Astrocyte (in vitro differentiated cells and primary cell): ENCODE measurements around the gene EXOC4. TPM values are rescaled to one million over a fixed set of nuclear protein-coding genes. Genes with fewer than 3 reads are reported as not detected.

Experiments used
- DNase-seq: peaks from one replicate; pipeline ENCODE4 v3.0.0-alpha.2; 2010; ENCODE audit warnings: low read depth
- FAIRE-seq: peaks from 2 replicates; lab custom pipeline; 2011; peaks lifted over from hg19 to GRCh38; lab: Jason Lieb, UNC
- H2AFZ ChIP-seq: 2 replicates; pipeline ENCODE4 v1.6.0; 2012; ENCODE audit warnings: low read depth, low read length, inconsistent platforms
- H3K27ac ChIP-seq: 2 replicates; pipeline ENCODE4 v1.5.1; 2011; ENCODE audit warnings: low read depth, low read length, inconsistent platforms
- H3K27me3 ChIP-seq: 2 replicates; pipeline ENCODE4 v1.6.0; 2011; ENCODE audit warnings: low read length, inconsistent platforms; ENCODE audit not compliant: insufficient read depth
- H3K36me3 ChIP-seq: 2 replicates; pipeline ENCODE4 v1.5.1; 2011; ENCODE audit warnings: low read length, inconsistent platforms; ENCODE audit not compliant: insufficient read depth
- H3K4me1 ChIP-seq: 2 replicates; pipeline ENCODE4 v1.5.1; 2011; ENCODE audit warnings: low read length, inconsistent platforms; ENCODE audit not compliant: insufficient read depth
- H3K4me2 ChIP-seq: 2 replicates; pipeline ENCODE4 v1.6.0; 2012; ENCODE audit warnings: low read length, inconsistent platforms
- H3K4me3 ChIP-seq: 2 replicates; pipeline ENCODE4 v1.5.1; 2011; ENCODE audit warnings: low read depth, mild to moderate bottlenecking, low read length, inconsistent platforms; ENCODE audit not compliant: insufficient read depth
- H3K79me2 ChIP-seq: 2 replicates; pipeline ENCODE4 v1.6.0; 2012; ENCODE audit warnings: mild to moderate bottlenecking, low read length, inconsistent platforms; ENCODE audit not compliant: insufficient read depth
- H3K9ac ChIP-seq: 2 replicates; pipeline ENCODE4 v1.6.0; 2012; ENCODE audit warnings: mild to moderate bottlenecking, low read length, inconsistent platforms
- H3K9me3 ChIP-seq: 2 replicates; pipeline ENCODE4 v1.5.1; 2012; ENCODE audit warnings: low read depth, mild to moderate bottlenecking, low read length, inconsistent platforms; ENCODE audit not compliant: insufficient read depth
- H4K20me1 ChIP-seq: 2 replicates; pipeline ENCODE4 v1.6.0; 2012; ENCODE audit warnings: low read length, inconsistent platforms; ENCODE audit not compliant: insufficient read depth
- H3K27ac Mint-ChIP-seq: one replicate; pipeline ENCODE4 v1.8.0; 2021; ENCODE audit warnings: mild to moderate bottlenecking, mixed read lengths; ENCODE audit not compliant: unreplicated experiment
- H3K27me3 Mint-ChIP-seq: one replicate; pipeline ENCODE4 v1.8.0; 2021; ENCODE audit warnings: low read depth, mixed read lengths; ENCODE audit not compliant: unreplicated experiment
- H3K36me3 Mint-ChIP-seq: one replicate; pipeline ENCODE4 v1.8.0; 2021; ENCODE audit warnings: low read depth, mixed read lengths; ENCODE audit not compliant: unreplicated experiment
- H3K4me1 Mint-ChIP-seq: one replicate; pipeline ENCODE4 v1.8.0; 2021; ENCODE audit warnings: low read depth, mixed read lengths; ENCODE audit not compliant: unreplicated experiment
- H3K4me3 Mint-ChIP-seq: one replicate; pipeline ENCODE4 v1.8.0; 2021; ENCODE audit warnings: mild to moderate bottlenecking, moderate library complexity, mixed read lengths; ENCODE audit not compliant: unreplicated experiment
- H3K9me3 Mint-ChIP-seq: one replicate; pipeline ENCODE4 v1.8.0; 2021; ENCODE audit warnings: mild to moderate bottlenecking, mixed read lengths; ENCODE audit not compliant: unreplicated experiment
- CTCF ChIP-seq: IDR thresholded peaks from 2 replicates; pipeline ENCODE4 v1.5.1; 2011; ENCODE audit warnings: low read depth, mild to moderate bottlenecking, inconsistent platforms, low read length, moderate library complexity; ENCODE audit not compliant: insufficient read depth
- EZH2 ChIP-seq: IDR thresholded peaks from 2 replicates; pipeline ENCODE4 v1.6.1; 2012; ENCODE audit warnings: mild to moderate bottlenecking, low read length, inconsistent platforms; ENCODE audit not compliant: insufficient read depth
- total RNA-seq: library from RNA; stranded (reverse); gene quantifications from 2 replicates; pipeline ENCODE4 v1.2.1, GENCODE V29; 2021

Gene EXOC4
- total RNA-seq, 1 donor from 2014 or later: 57.5 TPM

- H3K9ac ChIP-seq: no peak overlapping the region
- H2AFZ ChIP-seq: no peak overlapping the region
- no peak overlapping the region for H3K4me3 Mint-ChIP-seq
- H3K27me3 Mint-ChIP-seq: no peaks in the 10 kb centered on the region
- no peak for FAIRE-seq
- H3K9me3 ChIP-seq: no peaks in the 10 kb centered on the region
- no peaks in the 10 kb centered on the region for H3K36me3 ChIP-seq
- peaks cover 4% of the 10 kb centered on the region for H3K4me1 Mint-ChIP-seq
- H3K9me3 Mint-ChIP-seq: no peaks in the 10 kb centered on the region
- no peak for DNase-seq
- peaks cover 4% of the 10 kb centered on the region for H4K20me1 ChIP-seq
- H3K4me1 ChIP-seq: peaks cover 7% of the 10 kb centered on the region
- no peaks in the 10 kb centered on the region for H3K79me2 ChIP-seq
- H3K27me3 ChIP-seq: no peaks in the 10 kb centered on the region
- H3K27ac ChIP-seq: no peak overlapping the region
- no peak overlapping the region for H3K27ac Mint-ChIP-seq
- no peak overlapping the region for H3K4me3 ChIP-seq
- no peaks in the 10 kb centered on the region for H3K36me3 Mint-ChIP-seq
- TF ChIP-seq EZH2 (no peak), CTCF (no peak)
- no peak overlapping the region for H3K4me2 ChIP-seq
Observed at GRCh38 chr7:133606991-133607390, 354.1 kb downstream of the EXOC4 start.

- FAIRE-seq (no peak), DNase-seq (no peak)
- Mint-ChIP-seq H3K27ac (no peak overlapping the region), H3K36me3 (no peaks in the 10 kb centered on the region), H3K27me3 (no peaks in the 10 kb centered on the region), H3K4me3 (no peak overlapping the region), H3K9me3 (no peaks in the 10 kb centered on the region), H3K4me1 (no peaks in the 10 kb centered on the region)
- Histone ChIP-seq H3K4me3 (no peak overlapping the region), H3K36me3 (no peaks in the 10 kb centered on the region), H3K4me1 (no peaks in the 10 kb centered on the region), H3K9ac (no peak overlapping the region), H2AFZ (no peak overlapping the region), H4K20me1 (peaks cover 4% of the 10 kb centered on the region), H3K79me2 (no peaks in the 10 kb centered on the region), H3K4me2 (no peak overlapping the region), H3K9me3 (no peaks in the 10 kb centered on the region), H3K27ac (no peak overlapping the region), H3K27me3 (no peaks in the 10 kb centered on the region)
- TF ChIP-seq EZH2 (no peak), CTCF (no peak)
Observed at GRCh38 chr7:133609806-133610205, 356.9 kb downstream of the EXOC4 start.

- Histone ChIP-seq H2AFZ (no peak overlapping the region), H3K36me3 (no peaks in the 10 kb centered on the region)
- no peak for FAIRE-seq
Observed at GRCh38 chr7:133611955-133612354, 359.1 kb downstream of the EXOC4 start.

More at GRCh38 chr7:133611955-133612354, 359.1 kb downstream of the EXOC4 start:
- H3K27ac Mint-ChIP-seq: no peak overlapping the region
- Histone ChIP-seq H3K79me2 (no peaks in the 10 kb centered on the region), H3K9ac (no peak overlapping the region), H3K27ac (no peak overlapping the region), H3K27me3 (no peaks in the 10 kb centered on the region), H3K9me3 (no peaks in the 10 kb centered on the region), H3K4me2 (no peak overlapping the region), H4K20me1 (no peaks in the 10 kb centered on the region), H3K4me1 (no peaks in the 10 kb centered on the region), H3K4me3 (no peak overlapping the region)
- H3K4me1 Mint-ChIP-seq: no peaks in the 10 kb centered on the region
- DNase-seq: no peak
- no peak overlapping the region for H3K4me3 Mint-ChIP-seq
- no peaks in the 10 kb centered on the region for H3K36me3 Mint-ChIP-seq
- no peak for TF ChIP-seq EZH2
- no peak for TF ChIP-seq CTCF
- no peaks in the 10 kb centered on the region for H3K27me3 Mint-ChIP-seq
- H3K9me3 Mint-ChIP-seq: no peaks in the 10 kb centered on the region
